Fibroblast of lung (primary cell): Measurements from ENCODE around the gene GHRL. TPM values are rescaled to one million over a fixed set of nuclear protein-coding genes. Genes with fewer than 3 reads are reported as not detected.

ENCODE experiments used
- DNase-seq, 2 donors: peaks; one replicate each; pipeline versions ENCODE4 v3.0.0 to v3.0.0-alpha.2; 2010; ENCODE audit warnings: low read depth in 2 of 2
- H2AFZ ChIP-seq: 2 replicates; pipeline ENCODE4 v1.5.1; 2012; ENCODE audit warnings: low read length, control low read depth, inconsistent platforms
- H3K27ac ChIP-seq: 2 replicates; pipeline ENCODE4 v1.5.1; 2011; ENCODE audit warnings: low read length, control low read depth; ENCODE audit not compliant: insufficient read depth
- H3K27me3 ChIP-seq: 2 replicates; pipeline ENCODE4 v1.5.1; 2011; ENCODE audit warnings: mild to moderate bottlenecking, low read length; ENCODE audit not compliant: control insufficient read depth, insufficient read depth
- H3K36me3 ChIP-seq: 2 replicates; pipeline ENCODE4 v1.5.1; 2011; ENCODE audit warnings: low read length; ENCODE audit not compliant: control insufficient read depth, insufficient read depth
- H3K4me1 ChIP-seq: 2 replicates; pipeline ENCODE4 v1.5.1; 2011; ENCODE audit warnings: low read length; ENCODE audit not compliant: control insufficient read depth, insufficient read depth; ENCODE audit errors: extremely low read depth
- H3K4me2 ChIP-seq: 2 replicates; pipeline ENCODE4 v1.5.1; 2011; ENCODE audit warnings: low read length, control low read depth; ENCODE audit not compliant: insufficient read depth; ENCODE audit errors: extremely low read depth
- H3K4me3 ChIP-seq, 4 experiments: fragments of 200-600 bp in 1 of 4; sonication (generic) in 1 of 4; replicated peaks in 1 of 4; 2 replicates each; pipeline ENCODE4 v1.5.1; 2011 to 2016; ENCODE audit warnings: low read length in 4 of 4, low read depth in 3 of 4, mild to moderate bottlenecking in 3 of 4, control low read depth in 2 of 4, inconsistent platforms in 1 of 4, mixed read lengths in 1 of 4; ENCODE audit not compliant: insufficient read depth in 1 of 4; ENCODE audit errors: control extremely low read depth in 1 of 4
- H3K79me2 ChIP-seq: 2 replicates; pipeline ENCODE4 v1.5.1; 2012; ENCODE audit warnings: mild to moderate bottlenecking, low read length, inconsistent platforms; ENCODE audit not compliant: control insufficient read depth, insufficient read depth
- H3K9ac ChIP-seq: 2 replicates; pipeline ENCODE4 v1.5.1; 2011; ENCODE audit warnings: mild to moderate bottlenecking, low read length, control low read depth; ENCODE audit not compliant: insufficient read depth
- H3K9me3 ChIP-seq: 2 replicates; pipeline ENCODE4 v1.5.1; 2012; ENCODE audit warnings: low read depth, low read length; ENCODE audit not compliant: control insufficient read depth, insufficient read depth
- H4K20me1 ChIP-seq: 2 replicates; pipeline ENCODE4 v1.5.1; 2011; ENCODE audit warnings: low read length; ENCODE audit not compliant: control insufficient read depth, insufficient read depth; ENCODE audit errors: extremely low read depth
- EZH2 ChIP-seq: IDR thresholded peaks from 2 replicates; pipeline ENCODE4 v1.5.1; 2012; ENCODE audit warnings: low read length, control low read depth, mild to moderate bottlenecking; ENCODE audit errors: missing control alignments
- polyA plus RNA-seq, 2 donors: library from polyadenylated mRNA; depleted of rRNA in 1 of 2; stranded (reverse) in 1 of 2; unstranded in 1 of 2; fragments of >200 nt; gene quantifications; 2 replicates each; pipeline ENCODE4 v1.2.1, GENCODE V29; 2011 to 2012; ENCODE audit warnings: missing spikeins in 1 of 2
- total RNA-seq: library from RNA; depleted of rRNA; stranded (reverse); fragments of >200 nt; gene quantifications from 2 replicates; pipeline ENCODE4 v1.2.1, GENCODE V29; 2014
- TF ChIP-seq, protein P1 (sequence below), 2 donors: IDR thresholded peaks in 1 of 2; conservative IDR thresholded peaks in 1 of 2; 1 replicate in 1 of 2; 2 replicates in 1 of 2; pipeline ENCODE4 v1.5.1; 2011 to 2012; ENCODE audit warnings: low read length in 2 of 2, control low read depth in 1 of 2, inconsistent platforms in 1 of 2, low read depth in 1 of 2, mild to moderate bottlenecking in 1 of 2

The GHRL gene
- total and polyA plus RNA-seq, 2 donors (not counting 1 experiment from before 2014, with no cell fraction given), result 0.10 TPM; not detected in 1

DNA sequence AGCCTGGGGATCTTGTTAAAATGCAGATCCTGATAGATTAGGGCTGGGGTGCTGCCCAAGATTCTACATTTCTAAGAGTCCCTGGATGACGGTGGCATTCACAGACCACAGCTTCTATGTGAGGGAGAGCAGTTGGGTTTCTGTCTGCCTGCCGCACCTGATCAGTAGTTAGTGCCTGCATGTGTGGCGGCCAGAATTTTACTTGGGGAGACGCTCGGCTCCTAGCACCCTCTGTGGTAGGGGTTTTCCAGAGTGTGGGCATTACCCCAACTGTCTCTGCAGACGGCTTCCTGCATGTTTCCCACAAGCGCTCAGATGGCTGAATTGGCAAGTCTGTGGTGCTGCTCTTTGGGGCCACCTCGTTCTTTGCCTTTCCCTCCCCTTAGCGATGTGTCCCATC lies 8.3 kb downstream of the GHRL start:
- Histone ChIP-seq H3K4me1 (no peaks in the 10 kb centered on the region), H3K4me2 (no peak overlapping the region), H3K36me3 (peaks cover 7% of the 10 kb centered on the region), H3K4me3 (no peak overlapping the region), H3K27ac (no peak overlapping the region), H2AFZ (no peak overlapping the region), H3K79me2 (no peaks in the 10 kb centered on the region), H4K20me1 (no peaks in the 10 kb centered on the region), H3K9ac (no peak overlapping the region), H3K9me3 (no peaks in the 10 kb centered on the region), H3K27me3 (no peaks in the 10 kb centered on the region)
- no peak for DNase-seq
- TF ChIP-seq, protein P1, sequence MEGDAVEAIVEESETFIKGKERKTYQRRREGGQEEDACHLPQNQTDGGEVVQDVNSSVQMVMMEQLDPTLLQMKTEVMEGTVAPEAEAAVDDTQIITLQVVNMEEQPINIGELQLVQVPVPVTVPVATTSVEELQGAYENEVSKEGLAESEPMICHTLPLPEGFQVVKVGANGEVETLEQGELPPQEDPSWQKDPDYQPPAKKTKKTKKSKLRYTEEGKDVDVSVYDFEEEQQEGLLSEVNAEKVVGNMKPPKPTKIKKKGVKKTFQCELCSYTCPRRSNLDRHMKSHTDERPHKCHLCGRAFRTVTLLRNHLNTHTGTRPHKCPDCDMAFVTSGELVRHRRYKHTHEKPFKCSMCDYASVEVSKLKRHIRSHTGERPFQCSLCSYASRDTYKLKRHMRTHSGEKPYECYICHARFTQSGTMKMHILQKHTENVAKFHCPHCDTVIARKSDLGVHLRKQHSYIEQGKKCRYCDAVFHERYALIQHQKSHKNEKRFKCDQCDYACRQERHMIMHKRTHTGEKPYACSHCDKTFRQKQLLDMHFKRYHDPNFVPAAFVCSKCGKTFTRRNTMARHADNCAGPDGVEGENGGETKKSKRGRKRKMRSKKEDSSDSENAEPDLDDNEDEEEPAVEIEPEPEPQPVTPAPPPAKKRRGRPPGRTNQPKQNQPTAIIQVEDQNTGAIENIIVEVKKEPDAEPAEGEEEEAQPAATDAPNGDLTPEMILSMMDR (conservative IDR thresholded peaks at IDR 0.05 in 1 of 2, IDR thresholded peaks at IDR 0.05 in 1 of 2; ENCODE audit: low read depth in 1 of 2, low read length in 2 of 2), result no peak
- no peak for TF ChIP-seq EZH2

DNA sequence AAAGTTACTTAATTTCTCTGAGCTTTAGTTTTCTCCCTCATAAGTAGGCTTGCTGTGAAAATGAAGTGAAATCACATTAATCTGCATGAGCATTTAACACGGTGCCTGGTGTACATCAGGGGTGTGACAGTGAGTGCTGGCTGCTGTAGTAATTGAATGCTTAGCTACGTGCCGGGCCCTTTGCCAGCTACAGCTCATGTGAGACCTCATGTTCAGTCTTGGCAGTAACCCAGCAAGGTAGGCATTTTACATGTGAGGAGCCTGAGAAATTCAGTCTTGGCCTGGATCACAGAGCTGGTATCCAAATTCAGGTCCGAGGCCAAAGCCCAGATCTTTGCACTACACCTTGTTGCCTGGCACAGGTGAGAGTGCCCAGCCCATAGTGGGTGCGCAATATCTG lies 9.1 kb downstream of the GHRL start:
- no peaks in the 10 kb centered on the region for H3K9me3 ChIP-seq
- TF ChIP-seq, protein P1 (conservative IDR thresholded peaks at IDR 0.05 in 1 of 2, IDR thresholded peaks at IDR 0.05 in 1 of 2; ENCODE audit: low read depth in 1 of 2, low read length in 2 of 2), result no peak
- TF ChIP-seq EZH2, result no peak
- H3K9ac ChIP-seq, result no peak overlapping the region
- H3K36me3 ChIP-seq, result peaks cover 7% of the 10 kb centered on the region
- no peaks in the 10 kb centered on the region for H4K20me1 ChIP-seq
- H2AFZ ChIP-seq, result no peak overlapping the region
- DNase-seq, result no peak
- H3K4me3 ChIP-seq, result no peak overlapping the region
- no peaks in the 10 kb centered on the region for H3K4me1 ChIP-seq
- H3K4me2 ChIP-seq, result no peak overlapping the region
- no peak overlapping the region for H3K27ac ChIP-seq
- H3K79me2 ChIP-seq, result no peaks in the 10 kb centered on the region
- no peaks in the 10 kb centered on the region for H3K27me3 ChIP-seq

DNA sequence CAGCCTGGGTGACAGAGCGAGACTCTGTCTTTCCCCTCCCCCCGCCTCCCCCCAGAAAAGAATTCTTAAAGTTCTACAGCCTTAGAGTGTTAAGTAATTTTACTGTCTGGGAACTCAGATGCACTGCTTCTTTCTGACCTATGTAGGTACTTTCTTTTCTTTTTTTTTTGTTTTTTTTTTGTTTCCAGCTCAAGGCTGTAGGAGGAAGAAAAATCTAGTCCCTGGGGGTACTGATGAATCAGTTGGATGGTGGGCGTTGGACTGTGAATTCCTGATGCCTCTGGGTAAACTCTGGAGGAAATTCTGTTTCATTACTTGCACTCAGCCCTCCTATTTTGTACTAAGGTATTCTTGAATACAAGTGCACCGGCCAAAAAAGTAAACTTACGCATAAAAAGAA lies 10.8 kb downstream of the GHRL start:
- no peak overlapping the region for H2AFZ ChIP-seq
- no peak overlapping the region for H3K4me3 ChIP-seq
- no peaks in the 10 kb centered on the region for H3K79me2 ChIP-seq
- H3K9ac ChIP-seq, result no peak overlapping the region
- no peak overlapping the region for H3K4me2 ChIP-seq
- no peak overlapping the region for H3K27ac ChIP-seq
- no peak for TF ChIP-seq EZH2
- TF ChIP-seq, protein P1 (conservative IDR thresholded peaks at IDR 0.05 in 1 of 2, IDR thresholded peaks at IDR 0.05 in 1 of 2; ENCODE audit: low read depth in 1 of 2, low read length in 2 of 2), result no peak
- peaks cover 12% of the 10 kb centered on the region for H3K36me3 ChIP-seq
- H3K9me3 ChIP-seq, result no peaks in the 10 kb centered on the region
- no peaks in the 10 kb centered on the region for H4K20me1 ChIP-seq
- H3K27me3 ChIP-seq, result no peaks in the 10 kb centered on the region
- DNase-seq, result peak in 1 of 2 donors; percentile 66
- no peaks in the 10 kb centered on the region for H3K4me1 ChIP-seq
